Measurements from ENCODE around the gene FANCM. TPM values are rescaled to one million over a fixed set of nuclear protein-coding genes. Genes with fewer than 3 reads are reported as not detected.

The FANCM gene
- total RNA-seq, 1 experiment from 2014 or later = 11.9 TPM

DNA sequence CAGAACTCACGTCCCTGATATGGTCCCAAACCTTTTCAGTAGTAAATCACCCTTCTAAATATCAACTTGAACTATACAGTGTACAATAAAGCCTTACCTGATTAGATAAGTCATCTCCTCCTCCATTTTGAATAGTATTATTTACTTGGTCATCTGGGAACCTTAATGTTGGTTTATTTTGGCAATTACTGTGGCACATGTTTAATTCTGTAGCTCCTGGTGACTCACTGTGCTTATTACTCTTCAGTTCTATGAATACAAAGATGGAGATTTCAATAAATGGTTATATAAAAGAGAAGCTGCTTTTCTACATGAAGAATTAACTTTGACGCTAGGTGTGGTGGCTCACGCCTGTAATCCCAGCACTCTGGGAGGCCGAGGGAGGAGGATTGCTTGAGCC, 91.8 kb downstream of the FANCM start:
- Histone ChIP-seq H2BK120ac (ENCODE audit: low read depth, low read length, poor library complexity, severe bottlenecking) (no peak overlapping the region), H3K4ac (ENCODE audit: low read depth, low read length) (no peak overlapping the region), H3K79me1 (ENCODE audit: insufficient read depth, low read depth, low read length, poor library complexity, severe bottlenecking) (no peaks in the 10 kb centered on the region), H4K20me1 (ENCODE audit: control insufficient read depth, insufficient read depth, insufficient read length) (no peaks in the 10 kb centered on the region), H3K23me2 (ENCODE audit: insufficient read length, low read depth, low read length, poor library complexity, severe bottlenecking) (no peaks in the 10 kb centered on the region), H3K18ac (ENCODE audit: insufficient read length, low read depth, low read length) (no peak overlapping the region), H3K9me3 (ENCODE audit: control insufficient read depth, low read depth, low read length) (no peaks in the 10 kb centered on the region), H3K14ac (ENCODE audit: insufficient read depth, low read length) (no peak overlapping the region), H3K9ac (ENCODE audit: extremely low read depth, insufficient read length, low read length) (no peak overlapping the region), H2BK20ac (ENCODE audit: low read depth, low read length, poor library complexity, severe bottlenecking) (no peak overlapping the region), H4K8ac (replicated peaks; ENCODE audit: insufficient read length, low read depth, low read length) (no peak overlapping the region), H4K5ac (ENCODE audit: insufficient read length, low read depth, low read length) (no peak overlapping the region), H3K4me1 (ENCODE audit: insufficient read depth, low read length) (no peaks in the 10 kb centered on the region), H3K27me3 (ENCODE audit: insufficient read depth, low read length) (no peaks in the 10 kb centered on the region), H3K4me2 (ENCODE audit: insufficient read depth, insufficient read length, low read length) (no peak overlapping the region), H3K79me2 (ENCODE audit: insufficient read depth, low read length) (peaks cover 2% of the 10 kb centered on the region; the same call in 1 of the 2 replicates), H3K56ac (ENCODE audit: insufficient read length, low read depth, low read length) (no peak overlapping the region), H2BK12ac (ENCODE audit: insufficient read length, low read depth, low read length) (no peak overlapping the region), H2AFZ (ENCODE audit: low read length) (no peak overlapping the region), H3K27ac (ENCODE audit: insufficient read length, low read depth, low read length) (no peak overlapping the region), H3K23ac (ENCODE audit: insufficient read length, low read depth, low read length) (no peak overlapping the region), H3T11ph (ENCODE audit: low read length) (no peak overlapping the region), H2BK5ac (ENCODE audit: insufficient read length, low read length) (no peak overlapping the region), H4K91ac (ENCODE audit: insufficient read length, low read depth, low read length) (no peak overlapping the region), H2AK5ac (ENCODE audit: insufficient read length, low read length) (no peak overlapping the region), H2BK15ac (ENCODE audit: low read depth, low read length) (no peak overlapping the region)
- peaks cover 13 to 15% of the 10 kb centered on the region in 2 experiments for H3K4me1 Mint-ChIP-seq
- WGBS (ENCODE audit: extremely low coverage, insufficient read length, low lambda C conversion rate) = no CpG with 5 or more reads among the region's 4 CpGs
- H3K27me3 Mint-ChIP-seq (ENCODE audit: low read depth) = no peaks in the 10 kb centered on the region
- H3K9me3 Mint-ChIP-seq = no peaks in the 10 kb centered on the region
- DNase-seq = no peak
- TF ChIP-seq, protein P1, sequence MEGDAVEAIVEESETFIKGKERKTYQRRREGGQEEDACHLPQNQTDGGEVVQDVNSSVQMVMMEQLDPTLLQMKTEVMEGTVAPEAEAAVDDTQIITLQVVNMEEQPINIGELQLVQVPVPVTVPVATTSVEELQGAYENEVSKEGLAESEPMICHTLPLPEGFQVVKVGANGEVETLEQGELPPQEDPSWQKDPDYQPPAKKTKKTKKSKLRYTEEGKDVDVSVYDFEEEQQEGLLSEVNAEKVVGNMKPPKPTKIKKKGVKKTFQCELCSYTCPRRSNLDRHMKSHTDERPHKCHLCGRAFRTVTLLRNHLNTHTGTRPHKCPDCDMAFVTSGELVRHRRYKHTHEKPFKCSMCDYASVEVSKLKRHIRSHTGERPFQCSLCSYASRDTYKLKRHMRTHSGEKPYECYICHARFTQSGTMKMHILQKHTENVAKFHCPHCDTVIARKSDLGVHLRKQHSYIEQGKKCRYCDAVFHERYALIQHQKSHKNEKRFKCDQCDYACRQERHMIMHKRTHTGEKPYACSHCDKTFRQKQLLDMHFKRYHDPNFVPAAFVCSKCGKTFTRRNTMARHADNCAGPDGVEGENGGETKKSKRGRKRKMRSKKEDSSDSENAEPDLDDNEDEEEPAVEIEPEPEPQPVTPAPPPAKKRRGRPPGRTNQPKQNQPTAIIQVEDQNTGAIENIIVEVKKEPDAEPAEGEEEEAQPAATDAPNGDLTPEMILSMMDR (conservative IDR thresholded peaks at IDR 0.05) = no peak
- H3K4me3 Mint-ChIP-seq = no peak overlapping the region
- no peak overlapping the region for H3K27ac Mint-ChIP-seq
- H3K36me3 Mint-ChIP-seq (ENCODE audit: insufficient read depth in 1 of 3, low read depth in 3 of 3) = peaks cover 23 to 79% (median 66%) of the 10 kb centered on the region in 3 experiments; a peak in 6 of 7 replicates

All from H9 (cell line).